ENCODE measurements around the gene EPHB1. TPM values are rescaled to one million over a fixed set of nuclear protein-coding genes. Genes with fewer than 3 reads are reported as not detected.

Gene EPHB1
- total RNA-seq, 4 donors from 2014 or later: 2.6 to 5.3 (median 3.1) TPM; not detected in 1

- Histone ChIP-seq H3K27ac (no peak overlapping the region), H3K9me3 (no peaks in the 10 kb centered on the region), H3K4me1 (no peaks in the 10 kb centered on the region), H3K4me3 (no peak overlapping the region), H3K27me3 (no peaks in the 10 kb centered on the region), H3K36me3 (no peaks in the 10 kb centered on the region)
- intact Hi-C loops (cut with DNase I; ENCODE audit: low total_unique reads): no loop called here
- no peak for DNase-seq
- TF ChIP-seq CTCF (IDR thresholded peaks at IDR 0.05) (no peak), POLR2A (IDR thresholded peaks at IDR 0.05) (no peak)
Measured at GRCh38 chr3:135008326-135008725, 213.3 kb downstream of the EPHB1 start.

GRCh38 chr3:135009014-135009413, 214.0 kb downstream of the EPHB1 start:
- Histone ChIP-seq H3K36me3 (no peaks in the 10 kb centered on the region), H3K27me3 (no peaks in the 10 kb centered on the region), H3K9me3 (no peaks in the 10 kb centered on the region), H3K4me3 (no peak overlapping the region), H3K4me1 (no peaks in the 10 kb centered on the region), H3K27ac (no peak overlapping the region)
- intact Hi-C loops (cut with DNase I; ENCODE audit: low total_unique reads): no loop called here
- DNase-seq: no peak
- TF ChIP-seq CTCF (IDR thresholded peaks at IDR 0.05) (no peak), POLR2A (IDR thresholded peaks at IDR 0.05) (no peak)

- H3K4me1 ChIP-seq: no peaks in the 10 kb centered on the region
- no peak overlapping the region for H3K4me3 ChIP-seq
- no peak for DNase-seq
- H3K36me3 ChIP-seq: no peaks in the 10 kb centered on the region
- intact Hi-C loops (cut with DNase I; ENCODE audit: low total_unique reads): no loop called here
- no peak overlapping the region for H3K27ac ChIP-seq
- no peaks in the 10 kb centered on the region for H3K9me3 ChIP-seq
- H3K27me3 ChIP-seq: no peaks in the 10 kb centered on the region
- TF ChIP-seq CTCF (IDR thresholded peaks at IDR 0.05) (no peak), POLR2A (IDR thresholded peaks at IDR 0.05) (no peak)
Measured at GRCh38 chr3:135012101-135012500, 217.0 kb downstream of the EPHB1 start.

GRCh38 chr3:135013206-135013605, 218.1 kb downstream of the EPHB1 start:
- no peaks in the 10 kb centered on the region for H3K36me3 ChIP-seq
- no peak overlapping the region for H3K27ac ChIP-seq
- intact Hi-C loops (cut with DNase I; ENCODE audit: low total_unique reads): no loop called here
- H3K4me1 ChIP-seq: no peaks in the 10 kb centered on the region
- DNase-seq: no peak
- H3K27me3 ChIP-seq: no peaks in the 10 kb centered on the region
- H3K9me3 ChIP-seq: no peaks in the 10 kb centered on the region
- TF ChIP-seq CTCF (IDR thresholded peaks at IDR 0.05) (no peak), POLR2A (IDR thresholded peaks at IDR 0.05) (no peak)
- no peak overlapping the region for H3K4me3 ChIP-seq

- Histone ChIP-seq H3K4me3 (no peak overlapping the region), H3K27ac (no peak overlapping the region), H3K4me1 (no peaks in the 10 kb centered on the region), H3K36me3 (no peaks in the 10 kb centered on the region), H3K9me3 (no peaks in the 10 kb centered on the region), H3K27me3 (no peaks in the 10 kb centered on the region)
- intact Hi-C loops (cut with DNase I; ENCODE audit: low total_unique reads): no loop called here
- DNase-seq: no peak
- TF ChIP-seq POLR2A (IDR thresholded peaks at IDR 0.05) (no peak), CTCF (IDR thresholded peaks at IDR 0.05) (no peak)
Measured at GRCh38 chr3:135014566-135014965, 219.5 kb downstream of the EPHB1 start.

Measured in uterus (tissue), 4 donors.